Measurements from ENCODE around the gene RNF146. TPM values are rescaled to one million over a fixed set of nuclear protein-coding genes. Genes with fewer than 3 reads are reported as not detected.

Gene RNF146
- total and polyA plus RNA-seq, 11 donors, result 25.5 to 78.9 (median 45.3) TPM

DNA sequence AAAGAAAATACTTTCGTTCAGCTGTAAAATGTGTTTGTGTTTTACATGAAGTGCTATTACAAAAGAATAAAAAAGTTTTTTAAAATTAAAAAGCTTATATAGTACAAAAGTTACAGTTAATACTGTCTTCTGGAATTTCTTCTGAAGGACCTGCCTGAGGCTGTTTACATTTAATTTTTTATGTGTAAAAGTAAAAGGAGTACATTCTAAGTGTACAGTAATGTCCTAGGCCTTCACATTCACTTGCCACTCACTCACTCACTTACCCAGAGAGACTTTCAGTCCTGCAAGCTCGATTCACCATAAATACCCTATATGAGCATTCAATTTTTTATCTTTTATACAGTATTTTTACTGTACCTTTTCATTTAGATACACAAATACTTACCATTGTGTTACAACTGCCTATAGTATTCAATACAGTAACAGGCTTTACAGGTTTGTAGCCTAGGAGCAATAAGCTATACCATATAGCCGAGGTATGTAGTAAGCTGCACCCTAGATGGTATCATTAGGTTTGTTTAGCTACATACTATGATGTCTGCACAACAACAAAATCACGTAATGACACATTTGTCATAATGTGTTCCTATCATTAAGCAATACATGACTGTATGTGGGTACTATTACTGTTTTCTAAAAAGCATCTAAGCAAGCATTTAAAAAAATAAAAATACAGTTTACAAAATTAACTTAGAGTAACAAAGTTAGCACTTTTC is 33.0 kb downstream of the RNF146 start:
- TF ChIP-seq, protein P1, sequence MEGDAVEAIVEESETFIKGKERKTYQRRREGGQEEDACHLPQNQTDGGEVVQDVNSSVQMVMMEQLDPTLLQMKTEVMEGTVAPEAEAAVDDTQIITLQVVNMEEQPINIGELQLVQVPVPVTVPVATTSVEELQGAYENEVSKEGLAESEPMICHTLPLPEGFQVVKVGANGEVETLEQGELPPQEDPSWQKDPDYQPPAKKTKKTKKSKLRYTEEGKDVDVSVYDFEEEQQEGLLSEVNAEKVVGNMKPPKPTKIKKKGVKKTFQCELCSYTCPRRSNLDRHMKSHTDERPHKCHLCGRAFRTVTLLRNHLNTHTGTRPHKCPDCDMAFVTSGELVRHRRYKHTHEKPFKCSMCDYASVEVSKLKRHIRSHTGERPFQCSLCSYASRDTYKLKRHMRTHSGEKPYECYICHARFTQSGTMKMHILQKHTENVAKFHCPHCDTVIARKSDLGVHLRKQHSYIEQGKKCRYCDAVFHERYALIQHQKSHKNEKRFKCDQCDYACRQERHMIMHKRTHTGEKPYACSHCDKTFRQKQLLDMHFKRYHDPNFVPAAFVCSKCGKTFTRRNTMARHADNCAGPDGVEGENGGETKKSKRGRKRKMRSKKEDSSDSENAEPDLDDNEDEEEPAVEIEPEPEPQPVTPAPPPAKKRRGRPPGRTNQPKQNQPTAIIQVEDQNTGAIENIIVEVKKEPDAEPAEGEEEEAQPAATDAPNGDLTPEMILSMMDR (IDR thresholded peaks at IDR 0.05), result no peak
- TF ChIP-seq POLR2A (IDR thresholded peaks at IDR 0.05), result no peak
- no peak for ATAC-seq
- intact Hi-C loops (cut with DNase I), result loop anchor here in 8 of 10 donors (5.0 to 10.0 kb wide), 9 partner anchors 115 to 245 kb away; no protein-coding TSS in a partner anchor

DNA sequence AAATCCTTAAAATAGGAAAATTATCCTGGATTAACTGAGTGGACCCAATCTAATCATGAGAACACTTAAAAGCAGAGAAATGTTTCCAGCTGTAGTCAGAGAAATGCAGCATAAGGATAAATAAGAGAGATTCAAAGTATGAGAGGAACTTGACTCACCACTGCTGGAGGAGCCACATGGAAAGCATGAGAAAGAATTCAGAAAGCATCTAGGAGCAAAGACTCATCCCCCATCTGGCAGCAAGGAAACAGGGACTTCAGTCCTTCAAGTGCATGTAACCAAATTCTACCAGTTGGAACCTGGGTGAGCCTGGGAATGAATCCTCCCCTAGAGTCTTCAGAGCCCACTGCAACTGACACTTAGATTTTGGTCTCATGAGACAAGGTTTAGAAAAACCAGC is 33.7 kb downstream of the RNF146 start:
- peaks cover 0 to 25% (median 6%) of the 10 kb centered on the region in 9 donors for H3K36me3 ChIP-seq
- intact Hi-C loops (cut with DNase I), result loop anchor here in 8 of 10 donors (5.0 to 10.0 kb wide), 9 partner anchors 114 to 244 kb away; no protein-coding TSS in a partner anchor
- TF ChIP-seq, protein P1 (IDR thresholded peaks at IDR 0.05), result no peak
- no peak for TF ChIP-seq POLR2A (IDR thresholded peaks at IDR 0.05)
- peak in 1 of 4 donors; percentile 64 for ATAC-seq
- H3K27ac ChIP-seq, result no peak overlapping the region
- no peaks in the 10 kb centered on the region for H3K27me3 ChIP-seq
- no peak overlapping the region for H3K4me3 ChIP-seq
- DNase-seq, result no peak
- peaks cover 0 to 39% (median 13%) of the 10 kb centered on the region in 12 donors for H3K4me1 ChIP-seq
- no peaks in the 10 kb centered on the region for H3K9me3 ChIP-seq

More for the DNA sequence above, 33.0 kb downstream of the RNF146 start:
- Histone ChIP-seq H3K4me3 (no peak overlapping the region), H3K27me3 (no peaks in the 10 kb centered on the region), H3K27ac (no peak overlapping the region), H3K9me3 (no peaks in the 10 kb centered on the region), H3K4me1 (peaks cover 0 to 39% (median 13%) of the 10 kb centered on the region in 12 donors), H3K36me3 (peaks cover 0 to 28% (median 8%) of the 10 kb centered on the region in 9 donors)
- no peak for DNase-seq
- 94 to 96% (median 95%) methylated on average over 4 of the region's 4 CpGs for WGBS, 4 donors

DNA sequence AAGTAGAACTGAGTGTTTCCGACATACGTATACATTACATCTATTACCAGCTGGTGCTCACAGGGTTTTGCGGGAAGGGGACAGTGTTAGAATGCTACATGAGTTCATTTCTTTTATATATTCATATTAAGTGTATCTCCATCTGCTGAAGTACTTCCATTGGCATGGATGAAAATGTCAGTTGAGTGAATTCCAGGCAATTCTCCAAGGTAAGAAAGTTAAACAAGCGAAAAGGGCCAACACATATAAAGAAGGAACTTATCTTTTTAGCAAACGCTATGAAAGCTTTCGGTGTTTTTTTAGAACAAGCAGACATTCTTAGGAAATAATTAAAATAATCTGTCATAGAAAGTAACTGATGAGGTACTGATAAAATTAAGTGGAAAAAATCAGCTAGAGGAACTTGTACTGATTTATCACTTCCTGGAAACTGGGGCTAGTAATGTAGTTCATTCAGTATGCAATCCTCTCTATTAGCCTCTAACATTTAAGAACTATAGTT is 34.6 kb downstream of the RNF146 start:
- ATAC-seq (peak in 1 of 4 donors; percentile 12), DNase-seq (no peak)
- no peak overlapping the region for H3K4me3 ChIP-seq
- WGBS, 4 donors, result 58 to 77% (median 71%) methylated on average over 6 of the region's 6 CpGs
- peaks cover 0 to 16% (median 5%) of the 10 kb centered on the region in 9 donors for H3K36me3 ChIP-seq
- TF ChIP-seq POLR2A (IDR thresholded peaks at IDR 0.05), result no peak
- TF ChIP-seq, protein P1 (IDR thresholded peaks at IDR 0.05), result no peak
- H3K27me3 ChIP-seq, result no peaks in the 10 kb centered on the region
- H3K27ac ChIP-seq, result no peak overlapping the region
- H3K4me1 ChIP-seq, result peaks cover 0 to 39% (median 13%) of the 10 kb centered on the region in 12 donors
- intact Hi-C loops (cut with DNase I), result loop anchor here in 8 of 10 donors (5.0 to 10.0 kb wide), 9 partner anchors 114 to 244 kb away; no protein-coding TSS in a partner anchor
- peaks cover 0 to 8% (median 0%) of the 10 kb centered on the region in 12 donors for H3K9me3 ChIP-seq

Measured in heart left ventricle (tissue), 16 donors.